Measurements from ENCODE around the gene AUTS2.

- TF ChIP-seq GATA2 (IDR thresholded peaks at IDR 0.05; ENCODE audit: low read depth, low read length) (no peak), GATA3 (IDR thresholded peaks at IDR 0.05; ENCODE audit: low read depth, low read length) (no peak)
Observed at GRCh38 chr7:70608229-70608628, 1010.0 kb downstream of the AUTS2 start.
